Panc1 (cell line): ENCODE data around the gene RGCC. TPM values are rescaled to one million over a fixed set of nuclear protein-coding genes. Genes with fewer than 3 reads are reported as not detected.

Source experiments
- ATAC-seq: fragments of 200-7000 bp; cut with Tn5 transposase; 2 replicates; pipeline ENCODE4 v1.9.1; 2020; ENCODE audit warnings: mild to moderate bottlenecking, moderate library complexity
- BruUV-seq: library from RNA; stranded (reverse); fragments of 400-500 nt; replicated peaks from 2 replicates; lab custom pipeline; 2021; lab: Mats Ljungman, UMichigan
- CTCF ChIA-PET: fragments of 300-600 bp; sonication (Branson Sonifier 250); formaldehyde crosslinking; loops from one replicate; lab custom pipeline; 2022; ENCODE audit warnings: antibody characterized with exemption; lab: Charles Lee
- POLR2A ChIA-PET: fragments of 300-600 bp; sonication (Branson Sonifier 250); formaldehyde crosslinking; loops from one replicate; lab custom pipeline; 2022; ENCODE audit warnings: antibody characterized with exemption; lab: Charles Lee
- DNase-seq: peaks from one replicate; pipeline ENCODE4 v3.0.0-alpha.2; 2010; ENCODE audit warnings: low read depth, low spot score
- H3K27ac ChIP-seq: 2 replicates; pipeline ENCODE4 v1.5.1; 2011; ENCODE audit warnings: mild to moderate bottlenecking, low read length, inconsistent platforms
- H3K27me3 ChIP-seq: fragments of 200-500 bp; sonication (Bioruptor generic); 2 replicates; pipeline ENCODE4 v1.6.0; 2014; ENCODE audit warnings: low read length, inconsistent platforms; ENCODE audit not compliant: control insufficient read depth, insufficient read depth
- H3K36me3 ChIP-seq: fragments of 200-500 bp; sonication (Bioruptor generic); 2 replicates; pipeline ENCODE4 v1.5.1; 2014; ENCODE audit warnings: inconsistent platforms, mild to moderate bottlenecking, low read length, moderate library complexity; ENCODE audit not compliant: control insufficient read depth, insufficient read depth
- H3K4me1 ChIP-seq: 2 replicates; pipeline ENCODE4 v1.5.1; 2011; ENCODE audit warnings: inconsistent platforms, mild to moderate bottlenecking, low read length, moderate library complexity; ENCODE audit not compliant: control insufficient read depth, insufficient read depth
- H3K4me3 ChIP-seq, 2 experiments: 2 replicates each; pipeline ENCODE4 v1.5.1; 2011 to 2012; ENCODE audit warnings: low read depth in 2 of 2, low read length in 2 of 2, mild to moderate bottlenecking in 2 of 2, inconsistent platforms in 1 of 2, moderate library complexity in 1 of 2
- H3K9me3 ChIP-seq: fragments of 200-500 bp; sonication (Bioruptor generic); 2 replicates; pipeline ENCODE4 v1.5.1; 2014; ENCODE audit warnings: low read depth, mild to moderate bottlenecking, inconsistent platforms, low read length, moderate library complexity; ENCODE audit not compliant: control insufficient read depth, insufficient read depth
- CTCF ChIP-seq: fragments of 450-650 bp; IDR thresholded peaks from 2 replicates; pipeline ENCODE4 v1.5.1; 2017; ENCODE audit warnings: mild to moderate bottlenecking
- POLR2AphosphoS5 ChIP-seq: IDR thresholded peaks from 2 replicates; pipeline ENCODE4 v1.6.1; 2012; ENCODE audit warnings: mild to moderate bottlenecking, low read depth, low read length, moderate library complexity
- SIN3A ChIP-seq: IDR thresholded peaks from 2 replicates; pipeline ENCODE4 v1.6.1; 2012; ENCODE audit warnings: low read depth, mild to moderate bottlenecking, low read length, moderate library complexity, borderline replicate concordance; ENCODE audit not compliant: insufficient read depth
- TCF7L2 ChIP-seq: IDR thresholded peaks from 2 replicates; pipeline ENCODE4 v1.6.1; 2011; ENCODE audit warnings: mild to moderate bottlenecking, low read depth, low read length, inconsistent platforms
- in situ Hi-C: cut with HindIII; loops from 2 replicates; pipeline ENCODE4 v1.10.0; 2016; ENCODE audit warnings: low sequenced_read_pairs, low pct_unique_long_range_greater_than_20kb
- intact Hi-C: fragments of 100-400 bp; cut with micrococcal nuclease; formaldehyde crosslinking; loops from one replicate; pipeline ENCODE4 v1.10.0; 2022; ENCODE audit not compliant: unreplicated experiment
- total RNA-seq: library from RNA; stranded (reverse); gene quantifications from one replicate; pipeline ENCODE4 v1.2.1, GENCODE V29; 2021; ENCODE audit not compliant: unreplicated experiment
- TF ChIP-seq, protein P1 (sequence below), 2 experiments: IDR thresholded peaks; 2 replicates each; pipeline ENCODE4 v1.6.1; 2011 to 2012; ENCODE audit warnings: low read depth in 2 of 2, control low read depth in 1 of 2, low read length in 1 of 2, mild to moderate bottlenecking in 1 of 2, moderate library complexity in 1 of 2; ENCODE audit not compliant: insufficient read depth in 1 of 2

The RGCC gene
- total RNA-seq, 1 experiment from 2014 or later: 6.7 TPM

GRCh38 chr13:41492432-41493260, 35.3 kb downstream of the RGCC start:
- Histone ChIP-seq H3K9me3 (no peaks in the 10 kb centered on the region), H3K27me3 (no peaks in the 10 kb centered on the region), H3K4me1 (no peaks in the 10 kb centered on the region), H3K27ac (no peak overlapping the region), H3K4me3 (no peak overlapping the region), H3K36me3 (no peaks in the 10 kb centered on the region)
- CTCF ChIA-PET: no interaction called here
- BruUV-seq: no TSS peak
- ATAC-seq (no peak), DNase-seq (no peak)
- POLR2A ChIA-PET: no interaction called here
- TF ChIP-seq TCF7L2 (no peak), SIN3A (no peak), CTCF (no peak), POLR2AphosphoS5 (no peak)
- TF ChIP-seq, protein P1, sequence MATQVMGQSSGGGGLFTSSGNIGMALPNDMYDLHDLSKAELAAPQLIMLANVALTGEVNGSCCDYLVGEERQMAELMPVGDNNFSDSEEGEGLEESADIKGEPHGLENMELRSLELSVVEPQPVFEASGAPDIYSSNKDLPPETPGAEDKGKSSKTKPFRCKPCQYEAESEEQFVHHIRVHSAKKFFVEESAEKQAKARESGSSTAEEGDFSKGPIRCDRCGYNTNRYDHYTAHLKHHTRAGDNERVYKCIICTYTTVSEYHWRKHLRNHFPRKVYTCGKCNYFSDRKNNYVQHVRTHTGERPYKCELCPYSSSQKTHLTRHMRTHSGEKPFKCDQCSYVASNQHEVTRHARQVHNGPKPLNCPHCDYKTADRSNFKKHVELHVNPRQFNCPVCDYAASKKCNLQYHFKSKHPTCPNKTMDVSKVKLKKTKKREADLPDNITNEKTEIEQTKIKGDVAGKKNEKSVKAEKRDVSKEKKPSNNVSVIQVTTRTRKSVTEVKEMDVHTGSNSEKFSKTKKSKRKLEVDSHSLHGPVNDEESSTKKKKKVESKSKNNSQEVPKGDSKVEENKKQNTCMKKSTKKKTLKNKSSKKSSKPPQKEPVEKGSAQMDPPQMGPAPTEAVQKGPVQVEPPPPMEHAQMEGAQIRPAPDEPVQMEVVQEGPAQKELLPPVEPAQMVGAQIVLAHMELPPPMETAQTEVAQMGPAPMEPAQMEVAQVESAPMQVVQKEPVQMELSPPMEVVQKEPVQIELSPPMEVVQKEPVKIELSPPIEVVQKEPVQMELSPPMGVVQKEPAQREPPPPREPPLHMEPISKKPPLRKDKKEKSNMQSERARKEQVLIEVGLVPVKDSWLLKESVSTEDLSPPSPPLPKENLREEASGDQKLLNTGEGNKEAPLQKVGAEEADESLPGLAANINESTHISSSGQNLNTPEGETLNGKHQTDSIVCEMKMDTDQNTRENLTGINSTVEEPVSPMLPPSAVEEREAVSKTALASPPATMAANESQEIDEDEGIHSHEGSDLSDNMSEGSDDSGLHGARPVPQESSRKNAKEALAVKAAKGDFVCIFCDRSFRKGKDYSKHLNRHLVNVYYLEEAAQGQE (IDR thresholded peaks at IDR 0.05; ENCODE audit: insufficient read depth in 1 of 2, low read depth in 2 of 2, low read length in 1 of 2): no peak
- intact Hi-C loops: no loop called here
- in situ Hi-C loops: no loop called here

DNA sequence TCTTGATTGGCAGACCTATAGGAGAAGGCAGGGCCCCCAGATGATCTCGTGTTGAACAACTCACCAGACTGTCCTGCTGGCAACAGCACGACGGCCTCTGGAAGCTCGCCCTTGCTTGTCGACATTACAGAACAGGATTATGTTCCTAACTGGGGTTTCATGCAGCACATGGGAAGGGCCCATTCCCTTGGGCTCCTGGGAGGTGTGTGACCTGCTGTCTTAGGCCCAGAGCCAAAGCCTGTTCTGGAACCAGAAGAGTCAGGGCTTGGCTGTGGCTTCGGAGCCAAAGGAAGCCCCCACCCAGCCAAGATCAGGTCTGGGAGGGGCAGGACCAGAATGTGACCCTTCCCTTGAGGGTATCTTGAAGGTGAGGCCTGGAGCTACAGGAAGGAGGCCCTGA, 36.9 kb downstream of the RGCC start:
- no peak for TF ChIP-seq POLR2AphosphoS5
- TF ChIP-seq, protein P1 (IDR thresholded peaks at IDR 0.05; ENCODE audit: insufficient read depth in 1 of 2, low read depth in 2 of 2, low read length in 1 of 2): no peak
- no peak for TF ChIP-seq SIN3A
- TF ChIP-seq CTCF: no peak
- POLR2A ChIA-PET: no interaction called here
- H3K4me1 ChIP-seq: no peaks in the 10 kb centered on the region
- BruUV-seq: no TSS peak
- intact Hi-C loops (no loop called here), in situ Hi-C loops (no loop called here)
- no peak overlapping the region for H3K4me3 ChIP-seq
- no peak for DNase-seq
- no peak overlapping the region for H3K27ac ChIP-seq
- H3K9me3 ChIP-seq: no peaks in the 10 kb centered on the region
- no peaks in the 10 kb centered on the region for H3K27me3 ChIP-seq
- CTCF ChIA-PET: no interaction called here
- no peak for ATAC-seq
- no peaks in the 10 kb centered on the region for H3K36me3 ChIP-seq
